ENCODE results near the gene GALNT15. TPM values are rescaled to one million over a fixed set of nuclear protein-coding genes. Genes with fewer than 3 reads are reported as not detected.

The GALNT15 gene
- total and polyA plus RNA-seq, 2 experiments from 2014 or later = 0.18 to 0.97 TPM

- Histone ChIP-seq H3K27ac (no peak overlapping the region), H3K36me3 (no peaks in the 10 kb centered on the region), H3K4me3 (no peak overlapping the region), H3K9me3 (ENCODE audit: low read depth) (no peaks in the 10 kb centered on the region), H3K27me3 (no peaks in the 10 kb centered on the region), H3K4me1 (ENCODE audit: low read depth) (peaks cover 13% of the 10 kb centered on the region)
- TF ChIP-seq, protein P1, sequence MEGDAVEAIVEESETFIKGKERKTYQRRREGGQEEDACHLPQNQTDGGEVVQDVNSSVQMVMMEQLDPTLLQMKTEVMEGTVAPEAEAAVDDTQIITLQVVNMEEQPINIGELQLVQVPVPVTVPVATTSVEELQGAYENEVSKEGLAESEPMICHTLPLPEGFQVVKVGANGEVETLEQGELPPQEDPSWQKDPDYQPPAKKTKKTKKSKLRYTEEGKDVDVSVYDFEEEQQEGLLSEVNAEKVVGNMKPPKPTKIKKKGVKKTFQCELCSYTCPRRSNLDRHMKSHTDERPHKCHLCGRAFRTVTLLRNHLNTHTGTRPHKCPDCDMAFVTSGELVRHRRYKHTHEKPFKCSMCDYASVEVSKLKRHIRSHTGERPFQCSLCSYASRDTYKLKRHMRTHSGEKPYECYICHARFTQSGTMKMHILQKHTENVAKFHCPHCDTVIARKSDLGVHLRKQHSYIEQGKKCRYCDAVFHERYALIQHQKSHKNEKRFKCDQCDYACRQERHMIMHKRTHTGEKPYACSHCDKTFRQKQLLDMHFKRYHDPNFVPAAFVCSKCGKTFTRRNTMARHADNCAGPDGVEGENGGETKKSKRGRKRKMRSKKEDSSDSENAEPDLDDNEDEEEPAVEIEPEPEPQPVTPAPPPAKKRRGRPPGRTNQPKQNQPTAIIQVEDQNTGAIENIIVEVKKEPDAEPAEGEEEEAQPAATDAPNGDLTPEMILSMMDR (IDR thresholded peaks at IDR 0.05; ENCODE audit: low read depth, low read length) = peak; percentile 86
- DNase-seq (ENCODE audit: low read depth in 1 of 2, low spot score in 1 of 2) = peak; percentile 91
Observed at GRCh38 chr3:16247282-16248061, 73.0 kb downstream of the GALNT15 start.

- no peak overlapping the region for H3K4me3 ChIP-seq
- peaks cover 12% of the 10 kb centered on the region for H3K4me1 ChIP-seq (ENCODE audit: low read depth)
- no peaks in the 10 kb centered on the region for H3K9me3 ChIP-seq (ENCODE audit: low read depth)
- TF ChIP-seq, protein P1 (IDR thresholded peaks at IDR 0.05; ENCODE audit: low read depth, low read length) = no peak
- H3K27ac ChIP-seq = no peak overlapping the region
- no peaks in the 10 kb centered on the region for H3K27me3 ChIP-seq
- H3K36me3 ChIP-seq = no peaks in the 10 kb centered on the region
- DNase-seq (ENCODE audit: low read depth in 1 of 2, low spot score in 1 of 2) = no peak
Observed at GRCh38 chr3:16248556-16248955, 74.1 kb downstream of the GALNT15 start.

DNA sequence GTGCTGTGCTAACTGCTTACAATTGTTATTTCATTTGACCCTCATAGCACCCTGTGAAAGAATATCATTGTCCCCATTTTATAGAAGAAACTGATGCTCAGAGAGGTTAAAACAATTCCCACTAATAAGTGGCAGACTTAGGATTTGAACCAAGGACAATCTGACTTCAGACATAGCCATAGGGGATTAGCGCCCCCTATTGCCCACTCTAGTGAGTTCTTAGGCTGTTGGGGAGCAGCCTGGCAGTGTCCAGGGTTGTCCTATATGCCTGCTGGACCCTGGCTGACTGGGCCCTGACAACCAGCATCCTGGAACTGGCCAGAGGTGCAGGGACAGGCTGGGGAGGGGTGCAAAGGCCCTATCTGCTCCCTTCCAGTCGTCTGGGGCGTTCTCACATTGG is 74.9 kb downstream of the GALNT15 start:
- Histone ChIP-seq H3K27me3 (no peaks in the 10 kb centered on the region), H3K36me3 (no peaks in the 10 kb centered on the region), H3K4me1 (ENCODE audit: low read depth) (peaks cover 5% of the 10 kb centered on the region), H3K9me3 (ENCODE audit: low read depth) (no peaks in the 10 kb centered on the region), H3K4me3 (no peak overlapping the region), H3K27ac (no peak overlapping the region)
- TF ChIP-seq, protein P1 (IDR thresholded peaks at IDR 0.05; ENCODE audit: low read depth, low read length) = peak; percentile 51
- peak; percentile 36 to 47 for DNase-seq (ENCODE audit: low read depth in 1 of 2, low spot score in 1 of 2)

DNA sequence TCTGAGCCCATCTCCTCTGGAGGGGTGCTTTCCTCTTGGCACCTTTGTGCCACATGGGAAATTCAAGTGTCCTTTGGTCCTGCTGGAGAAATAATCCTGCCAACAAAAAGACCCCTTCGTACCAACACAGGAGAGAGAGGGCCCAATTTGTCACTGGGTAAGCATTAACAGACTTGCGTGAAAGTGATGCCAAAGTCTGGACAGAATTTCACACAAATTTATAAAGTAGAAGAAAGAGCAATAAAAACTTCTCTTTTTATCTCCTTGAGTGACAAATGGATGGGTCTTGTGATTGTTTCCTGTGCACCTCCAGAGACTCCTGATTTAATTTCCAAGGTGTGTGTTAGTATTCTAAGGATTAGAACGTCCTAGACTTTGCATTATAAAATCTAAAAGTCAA is 75.4 kb downstream of the GALNT15 start:
- DNase-seq (ENCODE audit: low read depth in 1 of 2, low spot score in 1 of 2) = no peak
- Histone ChIP-seq H3K4me3 (no peak overlapping the region), H3K36me3 (no peaks in the 10 kb centered on the region), H3K4me1 (ENCODE audit: low read depth) (no peaks in the 10 kb centered on the region), H3K27ac (no peak overlapping the region), H3K27me3 (no peaks in the 10 kb centered on the region), H3K9me3 (ENCODE audit: low read depth) (no peaks in the 10 kb centered on the region)
- TF ChIP-seq, protein P1 (IDR thresholded peaks at IDR 0.05; ENCODE audit: low read depth, low read length) = no peak

DNA sequence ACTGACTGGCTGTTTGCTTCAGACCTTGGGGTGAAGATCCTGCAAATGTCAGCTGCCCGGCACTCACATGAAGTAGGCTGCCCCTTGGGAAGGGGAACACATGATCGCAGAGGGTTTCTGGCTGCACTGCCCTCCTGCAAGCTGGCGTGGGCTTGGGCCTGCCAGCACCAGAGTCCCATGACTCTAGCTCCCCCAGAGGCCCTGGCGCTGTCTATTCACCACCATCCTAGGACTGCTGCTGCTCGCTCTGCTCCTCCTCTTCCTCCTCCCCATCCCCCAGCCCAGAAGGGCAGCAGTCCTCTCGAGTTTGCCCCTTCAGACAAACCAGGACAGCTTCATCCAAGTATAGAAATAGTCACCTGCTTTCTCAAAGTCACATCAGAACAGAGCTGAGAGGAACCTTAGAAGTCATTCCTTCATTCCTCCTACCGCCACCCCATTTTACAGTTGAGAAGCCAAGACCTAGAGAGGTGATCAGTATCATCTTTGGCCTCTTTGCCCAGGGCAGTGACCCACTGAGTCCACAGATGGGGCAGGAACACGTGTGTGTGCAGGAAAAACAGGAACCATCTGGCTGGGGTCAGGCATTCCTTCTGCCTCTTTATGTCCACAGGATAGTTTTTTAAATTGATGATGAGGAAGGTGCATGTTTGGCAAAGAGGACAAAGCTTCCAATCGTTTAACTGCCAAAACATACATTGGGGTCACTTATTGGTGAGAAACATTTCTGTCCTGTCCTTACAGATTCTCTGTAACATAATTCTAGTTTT is 77.0 kb downstream of the GALNT15 start:
- H3K4me1 ChIP-seq (ENCODE audit: low read depth) = no peaks in the 10 kb centered on the region
- DNase-seq (ENCODE audit: low read depth in 1 of 2, low spot score in 1 of 2) = no peak
- H3K4me3 ChIP-seq = no peak overlapping the region
- TF ChIP-seq, protein P1 (IDR thresholded peaks at IDR 0.05; ENCODE audit: low read depth, low read length) = no peak
- H3K36me3 ChIP-seq = no peaks in the 10 kb centered on the region
- H3K27ac ChIP-seq = no peak overlapping the region
- no peaks in the 10 kb centered on the region for H3K27me3 ChIP-seq
- no peaks in the 10 kb centered on the region for H3K9me3 ChIP-seq (ENCODE audit: low read depth)

All from cardiac muscle cell (in vitro differentiated cells and primary cell).